ENCODE results near the gene SCARB2.

Gene SCARB2

GRCh38 chr4:76252271-76252653 lies 38.6 kb upstream of the SCARB2 start:
- TF ChIP-seq TEAD4 (IDR thresholded peaks at IDR 0.05) = no peak
- TF ChIP-seq CEBPB (IDR thresholded peaks at IDR 0.05) = no peak
- TF ChIP-seq NFIC (IDR thresholded peaks at IDR 0.05) = no peak
- no peak for TF ChIP-seq YY1 (IDR thresholded peaks at IDR 0.05; ENCODE audit: low read depth)

- TF ChIP-seq NFIC (IDR thresholded peaks at IDR 0.05) (no peak), TEAD4 (IDR thresholded peaks at IDR 0.05) (peak; percentile 45), YY1 (IDR thresholded peaks at IDR 0.05; ENCODE audit: low read depth) (peak; percentile 86), MAX (IDR thresholded peaks at IDR 0.05) (peak; percentile 65), EGR1 (IDR thresholded peaks at IDR 0.05) (no peak), FOXM1 (IDR thresholded peaks at IDR 0.05; ENCODE audit: borderline replicate concordance, low read depth) (no peak), CEBPB (IDR thresholded peaks at IDR 0.05) (no peak), RAD21 (IDR thresholded peaks at IDR 0.05; ENCODE audit: low read depth) (peak; percentile 40; the same call in 1 of the 2 replicates), TAF1 (IDR thresholded peaks at IDR 0.05; ENCODE audit: low read depth) (no peak; the same call in 1 of the 2 replicates), ZBTB7A (IDR thresholded peaks at IDR 0.05; ENCODE audit: low read depth) (peak; percentile 85; the same call in 1 of the 2 replicates), USF1 (IDR thresholded peaks at IDR 0.05) (0 out of 2 replicates have a peak, but pooled peaks have one; percentile 23)
These were observed 38.0 kb upstream of the SCARB2 start, which contains the start of gene FAM47E for GRCh38 chr4:76251441-76252270. FAM47E (plus strand) TSS chr4:76251721; CDS start chr4:76251747, 26 bp downstream.

- TF ChIP-seq MAX (IDR thresholded peaks at IDR 0.05) (no peak), YY1 (IDR thresholded peaks at IDR 0.05; ENCODE audit: low read depth) (no peak), REST (IDR thresholded peaks at IDR 0.05; ENCODE audit: low read depth) (no peak), FOXM1 (IDR thresholded peaks at IDR 0.05; ENCODE audit: borderline replicate concordance, low read depth) (no peak), TAF1 (IDR thresholded peaks at IDR 0.05; ENCODE audit: low read depth) (no peak), EGR1 (IDR thresholded peaks at IDR 0.05) (no peak), RAD21 (IDR thresholded peaks at IDR 0.05; ENCODE audit: low read depth) (no peak), TCF12 (IDR thresholded peaks at IDR 0.05; ENCODE audit: low read depth) (no peak), USF1 (IDR thresholded peaks at IDR 0.05) (no peak), CREB1 (IDR thresholded peaks at IDR 0.05; ENCODE audit: low read depth) (no peak), EP300 (IDR thresholded peaks at IDR 0.05; ENCODE audit: borderline replicate concordance) (no peak), TEAD4 (IDR thresholded peaks at IDR 0.05) (no peak), CEBPB (IDR thresholded peaks at IDR 0.05) (no peak)
These were observed 37.3 kb upstream of the SCARB2 start for GRCh38 chr4:76250962-76251361.

- TF ChIP-seq EGR1 (IDR thresholded peaks at IDR 0.05) = no peak
- TF ChIP-seq TAF1 (IDR thresholded peaks at IDR 0.05; ENCODE audit: low read depth) = no peak
- no peak for TF ChIP-seq MAX (IDR thresholded peaks at IDR 0.05)
- TF ChIP-seq RAD21 (IDR thresholded peaks at IDR 0.05; ENCODE audit: low read depth) = no peak
- TF ChIP-seq TEAD4 (IDR thresholded peaks at IDR 0.05) = no peak
- TF ChIP-seq REST (IDR thresholded peaks at IDR 0.05; ENCODE audit: low read depth) = no peak
- no peak for TF ChIP-seq CREB1 (IDR thresholded peaks at IDR 0.05; ENCODE audit: low read depth)
- TF ChIP-seq YY1 (IDR thresholded peaks at IDR 0.05; ENCODE audit: low read depth) = no peak
- no peak for TF ChIP-seq ZBTB7A (IDR thresholded peaks at IDR 0.05; ENCODE audit: low read depth)
- TF ChIP-seq NFIC (IDR thresholded peaks at IDR 0.05) = no peak
- no peak for TF ChIP-seq TCF12 (IDR thresholded peaks at IDR 0.05; ENCODE audit: low read depth)
- no peak for TF ChIP-seq FOXM1 (IDR thresholded peaks at IDR 0.05; ENCODE audit: borderline replicate concordance, low read depth)
- no peak for TF ChIP-seq EP300 (IDR thresholded peaks at IDR 0.05; ENCODE audit: borderline replicate concordance)
- TF ChIP-seq USF1 (IDR thresholded peaks at IDR 0.05) = no peak
- no peak for TF ChIP-seq CEBPB (IDR thresholded peaks at IDR 0.05)
These were observed 33.2 kb upstream of the SCARB2 start for GRCh38 chr4:76246852-76247251.

- no peak for TF ChIP-seq TAF1 (IDR thresholded peaks at IDR 0.05; ENCODE audit: low read depth)
These were observed 32.4 kb upstream of the SCARB2 start for GRCh38 chr4:76246025-76246424.
